Lower leg skin (tissue), 4 donors: ENCODE measurements around the gene GEMIN8. TPM values are rescaled to one million over a fixed set of nuclear protein-coding genes. Genes with fewer than 3 reads are reported as not detected.

Source experiments
- DNase-seq, 2 donors: peaks; one replicate each; pipeline ENCODE4 v3.0.0-alpha.2; 2019; ENCODE audit warnings: low spot score in 2 of 2
- H3K4me3 ChIP-seq: fragments of 200-600 bp; sonication (generic); 2 replicates; pipeline ENCODE4 v1.5.1; 2017; ENCODE audit warnings: mild to moderate bottlenecking, low read depth; ENCODE audit not compliant: poor library complexity, severe bottlenecking
- POLR2A ChIP-seq, 2 donors: fragments of 450-650 bp; IDR thresholded peaks; one replicate each; pipeline ENCODE4 v1.6.1; 2016 to 2017; ENCODE audit warnings: antibody characterized with exemption in 2 of 2, mild to moderate bottlenecking in 1 of 2, moderate library complexity in 1 of 2
- WGBS, 2 donors: methylation state at CpG; one replicate each; pipeline ENCODE4 v1.1.5; 2018; 5-methylcytosine and 5-hydroxymethylcytosine counted together
- intact Hi-C: fragments of 100-400 bp; cut with DNase I; formaldehyde crosslinking; loops from one replicate; pipeline ENCODE4 v1.15.0; 2023; ENCODE audit warnings: low total_unique reads
- total RNA-seq, 4 donors: library from RNA; depleted of rRNA; stranded (reverse); fragments of >200 nt; gene quantifications; one replicate each; pipeline ENCODE4 v1.1.0, GENCODE V29; 2016
- TF ChIP-seq, protein P1 (sequence below), 3 donors: fragments of 450-650 bp; IDR thresholded peaks; one replicate each; pipeline ENCODE4 v1.5.1; 2016; ENCODE audit warnings: antibody characterized with exemption in 3 of 3, mild to moderate bottlenecking in 3 of 3, moderate library complexity in 2 of 3

GEMIN8 gene
- total RNA-seq, 4 donors from 2014 or later = 12.0 to 18.6 (median 16.3) TPM

DNA sequence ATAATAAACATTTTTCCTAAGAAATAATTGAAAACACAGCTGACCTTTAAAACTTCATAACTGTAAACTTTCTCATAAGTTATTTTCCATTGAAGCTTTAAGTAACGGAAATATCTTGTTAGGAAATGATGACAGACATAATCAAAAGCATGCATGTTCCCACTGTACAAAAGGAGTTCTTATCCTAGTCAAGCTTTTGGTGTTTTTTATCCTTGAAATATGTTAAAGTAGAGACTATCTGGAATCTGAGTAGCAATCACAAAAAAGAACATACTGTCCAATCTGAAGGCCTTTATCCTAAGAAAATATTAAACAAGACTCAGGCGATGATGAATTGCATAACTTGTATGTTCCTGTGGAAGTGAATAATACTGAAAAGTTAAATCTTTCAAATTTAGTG is 14.4 kb downstream of the GEMIN8 start:
- WGBS, 2 donors = 65 to 78% methylated on average over 2 of the region's 2 CpGs
- no peak overlapping the region for H3K4me3 ChIP-seq
- DNase-seq = no peak
- intact Hi-C loops = no loop called here
- TF ChIP-seq, protein P1, sequence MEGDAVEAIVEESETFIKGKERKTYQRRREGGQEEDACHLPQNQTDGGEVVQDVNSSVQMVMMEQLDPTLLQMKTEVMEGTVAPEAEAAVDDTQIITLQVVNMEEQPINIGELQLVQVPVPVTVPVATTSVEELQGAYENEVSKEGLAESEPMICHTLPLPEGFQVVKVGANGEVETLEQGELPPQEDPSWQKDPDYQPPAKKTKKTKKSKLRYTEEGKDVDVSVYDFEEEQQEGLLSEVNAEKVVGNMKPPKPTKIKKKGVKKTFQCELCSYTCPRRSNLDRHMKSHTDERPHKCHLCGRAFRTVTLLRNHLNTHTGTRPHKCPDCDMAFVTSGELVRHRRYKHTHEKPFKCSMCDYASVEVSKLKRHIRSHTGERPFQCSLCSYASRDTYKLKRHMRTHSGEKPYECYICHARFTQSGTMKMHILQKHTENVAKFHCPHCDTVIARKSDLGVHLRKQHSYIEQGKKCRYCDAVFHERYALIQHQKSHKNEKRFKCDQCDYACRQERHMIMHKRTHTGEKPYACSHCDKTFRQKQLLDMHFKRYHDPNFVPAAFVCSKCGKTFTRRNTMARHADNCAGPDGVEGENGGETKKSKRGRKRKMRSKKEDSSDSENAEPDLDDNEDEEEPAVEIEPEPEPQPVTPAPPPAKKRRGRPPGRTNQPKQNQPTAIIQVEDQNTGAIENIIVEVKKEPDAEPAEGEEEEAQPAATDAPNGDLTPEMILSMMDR (IDR thresholded peaks at IDR 0.05) = no peak
- TF ChIP-seq POLR2A (IDR thresholded peaks at IDR 0.05) = no peak

DNA sequence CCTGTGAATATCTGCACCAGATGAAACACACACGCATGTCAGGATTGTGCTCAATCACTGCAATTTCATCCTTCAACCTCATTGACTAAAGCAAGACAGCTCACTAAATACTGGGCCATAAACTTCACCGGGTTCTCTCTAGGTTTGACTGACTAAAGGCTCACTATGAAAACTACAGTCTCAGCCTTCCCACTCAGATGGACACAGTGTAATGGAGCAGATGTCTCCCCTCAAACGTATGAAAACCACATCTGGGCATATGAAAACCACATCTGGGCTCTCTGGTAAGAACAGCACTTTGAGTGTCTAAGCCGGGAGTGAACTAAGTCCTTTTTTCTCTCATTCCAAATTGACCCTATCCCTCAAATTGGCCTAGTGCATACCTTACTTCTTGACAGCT is 15.2 kb downstream of the GEMIN8 start:
- TF ChIP-seq, protein P1 (IDR thresholded peaks at IDR 0.05) = no peak
- 79 to 81% methylated on average over 4 of the region's 4 CpGs for WGBS, 2 donors
- no peak overlapping the region for H3K4me3 ChIP-seq
- no peak for DNase-seq
- intact Hi-C loops = no loop called here

DNA sequence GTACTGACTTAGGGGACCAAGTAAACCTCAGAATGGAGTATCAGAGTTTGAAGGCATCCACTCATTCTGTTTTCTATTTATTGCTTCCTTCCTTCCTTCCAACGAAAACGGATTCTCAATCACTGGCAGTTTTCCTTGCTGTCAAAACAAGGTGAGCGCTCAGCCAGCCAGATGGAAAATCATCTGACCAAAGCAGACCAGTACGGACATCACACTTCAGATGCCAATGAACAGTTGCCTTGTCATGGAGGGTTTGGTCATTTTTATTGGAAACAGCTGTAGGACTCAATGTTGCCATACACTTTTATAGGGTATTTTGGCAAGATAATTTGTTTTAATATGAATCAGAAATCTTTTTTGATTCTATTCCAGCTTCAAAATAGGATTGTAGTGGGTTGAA is 16.6 kb downstream of the GEMIN8 start:
- H3K4me3 ChIP-seq = no peak overlapping the region
- DNase-seq = no peak
- no peak for TF ChIP-seq POLR2A (IDR thresholded peaks at IDR 0.05)
- TF ChIP-seq, protein P1 (IDR thresholded peaks at IDR 0.05) = no peak
- intact Hi-C loops = no loop called here
- 59 to 79% methylated on average over 4 of the region's 4 CpGs for WGBS, 2 donors

DNA sequence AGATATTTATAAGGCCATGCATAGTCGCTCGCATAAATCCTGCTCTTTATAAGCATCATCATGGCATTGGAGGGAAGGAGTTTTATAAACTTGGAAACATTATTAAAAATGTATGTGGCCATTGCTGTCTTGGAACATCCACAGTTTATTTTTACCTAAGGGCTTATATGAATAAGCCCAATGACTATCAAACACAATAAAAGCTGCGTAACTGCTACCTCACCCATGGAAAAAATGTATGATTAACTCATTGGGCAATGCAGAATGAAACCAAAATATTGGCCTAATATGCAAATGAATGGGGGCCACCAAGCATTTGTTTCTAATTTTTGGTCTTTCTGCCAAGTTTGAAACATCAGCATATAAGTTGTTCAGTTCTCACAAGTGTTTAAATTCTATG is 19.1 kb downstream of the GEMIN8 start:
- intact Hi-C loops = no loop called here
- WGBS, 2 donors = 71 to 92% methylated on average over 3 of the region's 3 CpGs
- no peak for DNase-seq
- no peak overlapping the region for H3K4me3 ChIP-seq
- TF ChIP-seq, protein P1 (IDR thresholded peaks at IDR 0.05) = no peak
- no peak for TF ChIP-seq POLR2A (IDR thresholded peaks at IDR 0.05)

DNA sequence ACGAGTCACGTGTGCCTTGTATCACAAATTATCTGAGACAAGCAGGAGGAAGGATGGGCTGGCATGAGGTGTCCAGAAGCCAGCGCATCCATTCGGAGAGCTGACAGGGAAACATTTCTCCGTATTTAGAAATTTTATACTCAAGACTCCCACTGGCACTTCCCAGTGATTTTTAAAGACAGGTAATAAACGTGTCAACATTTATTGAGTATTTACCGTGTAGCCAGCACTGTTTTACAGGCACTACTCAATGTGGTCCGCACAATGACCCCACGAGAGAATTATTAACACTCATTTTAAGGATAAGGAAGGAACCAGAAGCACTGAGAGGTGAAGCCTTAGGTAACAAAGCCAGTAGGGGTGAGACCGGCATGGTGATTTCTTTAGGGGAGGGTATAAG is 23.2 kb downstream of the GEMIN8 start:
- intact Hi-C loops = no loop called here
- no peak overlapping the region for H3K4me3 ChIP-seq
- DNase-seq = no peak
- no peak for TF ChIP-seq POLR2A (IDR thresholded peaks at IDR 0.05)
- TF ChIP-seq, protein P1 (IDR thresholded peaks at IDR 0.05) = no peak
- WGBS, 2 donors = 84 to 90% methylated on average over 10 of the region's 10 CpGs

DNA sequence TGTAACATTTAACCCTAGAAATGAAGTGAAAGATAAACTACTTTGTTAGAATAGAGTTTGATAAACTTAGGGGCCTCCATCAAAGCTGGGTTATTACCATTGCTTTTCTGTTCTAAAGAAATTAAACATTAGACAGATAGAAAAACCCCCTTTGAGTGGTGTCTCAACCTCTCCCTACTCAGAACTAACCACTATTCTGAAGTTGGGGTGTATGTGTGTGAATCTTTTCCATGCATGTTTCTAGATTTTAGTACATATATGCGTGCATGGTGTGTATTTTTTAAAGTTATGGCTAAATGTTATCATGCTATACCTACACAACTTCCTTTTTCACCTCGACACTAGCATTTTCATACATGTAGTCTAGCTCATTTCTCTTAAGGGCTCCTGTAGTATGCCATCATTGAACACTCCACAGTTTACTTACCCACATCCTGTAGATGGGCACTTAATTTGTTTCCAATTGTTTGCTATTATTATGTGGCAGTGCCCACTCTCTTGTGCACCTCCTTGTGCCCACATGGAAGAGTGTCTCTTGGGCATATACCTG is 25.7 kb downstream of the GEMIN8 start:
- intact Hi-C loops = no loop called here
- DNase-seq = no peak
- no peak for TF ChIP-seq POLR2A (IDR thresholded peaks at IDR 0.05)
- TF ChIP-seq, protein P1 (IDR thresholded peaks at IDR 0.05) = no peak
- H3K4me3 ChIP-seq = no peak overlapping the region
- WGBS, 2 donors = 90 to 94% methylated on average over 2 of the region's 2 CpGs
